H7 (cell line): ENCODE measurements around the gene CHRDL1. TPM values are rescaled to one million over a fixed set of nuclear protein-coding genes. Genes with fewer than 3 reads are reported as not detected.
A peak's percentile ranks its signal among the peaks of the same experiment; 100 is the strongest.
"Not testable (repeated sequence)": the region's sequence is repeated elsewhere in the genome, so short reads cannot be mapped to it uniquely, and the experiment has no call there.

Experiments
- DNase-seq: peaks from one replicate; pipeline ENCODE4 v3.0.0; 2012
- H3K27me3 ChIP-seq: 2 replicates; pipeline ENCODE4 v1.6.0; 2011; ENCODE audit warnings: mild to moderate bottlenecking, low read length; ENCODE audit not compliant: control insufficient read depth, insufficient read depth
- H3K36me3 ChIP-seq: replicated peaks from 2 replicates; pipeline ENCODE4 v1.5.1; 2011; ENCODE audit warnings: low read length; ENCODE audit not compliant: control insufficient read depth, insufficient read depth
- H3K4me3 ChIP-seq: 2 replicates; pipeline ENCODE4 v1.5.1; 2011; ENCODE audit warnings: low read depth, mild to moderate bottlenecking, control low read depth, low read length, moderate library complexity; ENCODE audit not compliant: insufficient read depth
- total RNA-seq: library from RNA; depleted of rRNA; stranded (reverse); fragments of >200 nt; shearing (Covaris generic); gene quantifications from 2 replicates; pipeline ENCODE4 v1.2.3, GENCODE V29; 2014; rRNA removed

The CHRDL1 gene, protein sequence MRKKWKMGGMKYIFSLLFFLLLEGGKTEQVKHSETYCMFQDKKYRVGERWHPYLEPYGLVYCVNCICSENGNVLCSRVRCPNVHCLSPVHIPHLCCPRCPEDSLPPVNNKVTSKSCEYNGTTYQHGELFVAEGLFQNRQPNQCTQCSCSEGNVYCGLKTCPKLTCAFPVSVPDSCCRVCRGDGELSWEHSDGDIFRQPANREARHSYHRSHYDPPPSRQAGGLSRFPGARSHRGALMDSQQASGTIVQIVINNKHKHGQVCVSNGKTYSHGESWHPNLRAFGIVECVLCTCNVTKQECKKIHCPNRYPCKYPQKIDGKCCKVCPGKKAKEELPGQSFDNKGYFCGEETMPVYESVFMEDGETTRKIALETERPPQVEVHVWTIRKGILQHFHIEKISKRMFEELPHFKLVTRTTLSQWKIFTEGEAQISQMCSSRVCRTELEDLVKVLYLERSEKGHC
- total RNA-seq, result 7.1 and 7.3 TPM in 2 replicates

DNA sequence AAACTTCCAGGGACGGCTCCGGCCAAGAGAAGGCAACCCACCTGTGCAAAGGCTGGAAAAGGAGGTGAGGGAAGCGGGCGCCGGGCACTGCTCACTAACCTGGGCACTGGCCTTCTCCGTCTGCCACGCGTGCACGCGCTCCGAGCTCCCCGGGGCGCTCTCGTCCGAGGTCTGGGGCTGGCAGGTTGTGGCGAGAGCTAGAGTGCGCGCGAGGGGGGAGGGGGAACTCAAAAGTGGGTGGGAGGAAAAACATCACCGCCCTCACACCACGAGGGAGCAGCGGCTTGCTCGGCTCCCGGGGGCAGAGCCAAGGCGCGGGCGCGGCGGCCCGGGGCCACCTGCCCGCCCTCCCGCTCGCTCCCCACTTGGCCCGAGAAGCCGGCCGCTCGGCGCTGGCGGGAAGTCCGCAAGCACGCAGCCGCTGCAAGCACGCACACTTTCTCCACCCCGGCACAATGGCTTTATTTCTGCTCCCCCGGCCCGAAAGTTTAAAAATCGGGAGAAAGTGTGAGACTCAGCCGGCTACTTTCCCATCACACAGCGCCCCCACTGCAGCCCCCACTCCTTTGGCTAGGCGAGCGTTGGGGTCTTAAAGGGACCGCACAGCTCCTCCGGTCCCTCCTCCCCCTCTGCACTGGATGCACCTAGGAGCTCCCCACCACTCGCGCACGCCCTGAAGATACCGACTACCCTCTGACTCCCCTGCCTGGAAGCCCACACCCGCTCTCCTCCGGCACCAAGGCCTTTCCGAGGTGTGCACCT lies at the start of gene CHRDL1:
Gene CHRDL1, minus strand, starts transcription at position 173 of the 762 bp plus-strand sequence. CDS start 3,636 bp downstream, outside the sequence.
- peak; percentile 87 for DNase-seq
- H3K27me3 ChIP-seq, result peaks cover 5% of the 10 kb centered on the region; the same call in 1 of the 2 replicates
- H3K4me3 ChIP-seq, result peak within 1 kb of the TSS; percentile 62
- H3K36me3 ChIP-seq, result no peaks in the 10 kb centered on the region

DNA sequence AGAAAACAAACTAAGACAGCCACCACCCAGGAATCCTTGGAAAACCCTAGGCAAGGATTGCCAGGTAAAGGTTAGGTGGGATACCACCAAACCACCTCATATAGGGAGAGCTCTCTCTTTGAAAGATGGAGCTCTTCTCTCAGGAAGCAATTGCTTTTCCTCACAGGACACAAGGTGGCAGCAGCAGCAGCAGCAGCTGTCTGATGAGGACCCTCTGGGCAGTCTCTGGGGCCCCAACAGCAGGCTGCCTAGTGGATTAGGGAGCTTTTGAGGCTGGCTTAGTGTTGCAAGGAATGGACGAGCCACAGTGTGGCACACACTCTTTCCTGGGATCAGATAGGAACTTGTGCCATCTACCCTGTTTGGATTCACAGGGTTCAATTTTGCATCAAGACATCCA lies 41.4 kb upstream of the CHRDL1 start:
- H3K4me3 ChIP-seq, result no peak overlapping the region

DNA sequence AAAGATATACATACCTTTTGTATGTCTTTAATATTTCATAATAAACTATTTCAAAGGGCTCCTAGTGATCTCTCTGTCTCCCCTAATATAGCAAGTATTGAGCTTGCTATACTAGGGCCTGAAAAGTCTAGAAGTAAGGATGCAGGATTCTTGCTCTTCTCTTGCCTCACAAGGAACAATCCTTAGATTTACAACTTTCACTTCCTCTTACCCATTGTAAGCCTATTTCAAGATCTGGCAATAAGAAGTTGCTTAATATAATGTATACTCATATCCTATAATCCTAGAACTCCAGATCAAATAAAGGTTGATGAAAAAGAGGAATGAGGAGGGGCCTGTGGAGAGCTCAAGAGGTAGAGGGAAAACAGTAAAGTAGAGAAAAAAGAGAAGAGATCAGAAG lies 40.8 kb upstream of the CHRDL1 start:
- no peak for DNase-seq
- Histone ChIP-seq H3K4me3 (no peak overlapping the region), H3K27me3 (no peaks in the 10 kb centered on the region), H3K36me3 (no peaks in the 10 kb centered on the region)

More for the DNA sequence above, 41.4 kb upstream of the CHRDL1 start:
- DNase-seq, result peak; percentile 41
- H3K27me3 ChIP-seq, result no peaks in the 10 kb centered on the region
- no peaks in the 10 kb centered on the region for H3K36me3 ChIP-seq

DNA sequence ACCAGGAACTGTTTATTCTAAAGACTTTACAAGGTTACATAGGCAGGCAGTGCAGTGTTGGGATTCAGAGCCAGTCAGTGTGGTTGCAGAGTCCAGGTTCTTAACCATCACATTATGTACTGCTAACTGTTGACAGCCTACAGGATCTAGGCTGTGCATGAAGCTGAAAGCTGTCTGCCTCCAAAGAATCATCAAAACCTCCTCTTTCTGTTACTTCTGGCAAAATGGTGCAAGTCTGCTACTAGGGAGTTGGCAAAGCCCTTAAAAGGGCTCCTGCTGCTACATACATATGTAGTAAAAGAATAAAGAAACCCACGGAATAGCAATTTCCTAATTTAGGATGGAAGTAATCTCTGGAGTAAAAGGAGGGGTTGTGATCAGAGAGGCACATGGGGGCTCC lies 40.4 kb upstream of the CHRDL1 start:
- DNase-seq, result no peak
- Histone ChIP-seq H3K36me3 (no peaks in the 10 kb centered on the region), H3K4me3 (no peak overlapping the region), H3K27me3 (no peaks in the 10 kb centered on the region)

DNA sequence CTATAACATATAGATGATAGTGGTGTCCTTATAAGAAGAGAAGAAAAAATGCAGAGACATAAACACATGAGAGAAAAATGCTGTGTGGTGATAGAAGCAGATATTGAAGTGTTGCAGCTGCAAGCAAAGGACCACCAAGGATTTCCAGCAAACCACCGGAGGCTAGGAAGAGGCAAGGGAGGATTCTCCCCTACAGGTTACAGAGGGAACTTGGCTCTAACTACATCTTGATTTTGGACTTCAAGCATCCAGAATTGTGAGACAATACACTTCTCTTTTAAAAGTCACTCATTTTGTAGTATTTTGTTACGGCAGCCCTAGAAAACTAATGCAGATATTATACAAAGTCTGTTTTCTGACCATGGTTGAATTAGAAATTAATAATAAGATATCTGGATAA lies 30.4 kb upstream of the CHRDL1 start:
- H3K36me3 ChIP-seq, result no peaks in the 10 kb centered on the region
- no peak overlapping the region for H3K4me3 ChIP-seq
- H3K27me3 ChIP-seq, result no peaks in the 10 kb centered on the region
- DNase-seq, result no peak

DNA sequence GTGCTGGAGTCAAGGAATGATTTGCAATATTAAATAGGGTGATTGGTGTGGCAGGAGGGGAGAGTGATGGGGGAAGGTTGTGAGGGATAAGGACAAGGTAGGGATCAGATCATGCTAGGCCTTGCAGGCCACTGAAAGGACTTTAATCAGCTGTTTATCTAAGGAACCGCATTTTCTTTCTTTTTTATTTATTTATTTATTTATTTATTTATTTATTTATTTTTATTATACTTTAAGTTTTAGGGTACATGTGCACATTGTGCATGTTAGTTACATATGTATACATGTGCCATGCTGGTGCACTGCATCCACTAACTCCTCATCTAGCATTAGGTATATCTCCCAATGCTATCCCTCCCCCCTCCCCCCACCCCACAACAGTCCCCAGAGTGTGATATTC lies 20.9 kb upstream of the CHRDL1 start:
- not testable (repeated sequence) for DNase-seq, H3K27me3 ChIP-seq, H3K36me3 ChIP-seq, H3K4me3 ChIP-seq

DNA sequence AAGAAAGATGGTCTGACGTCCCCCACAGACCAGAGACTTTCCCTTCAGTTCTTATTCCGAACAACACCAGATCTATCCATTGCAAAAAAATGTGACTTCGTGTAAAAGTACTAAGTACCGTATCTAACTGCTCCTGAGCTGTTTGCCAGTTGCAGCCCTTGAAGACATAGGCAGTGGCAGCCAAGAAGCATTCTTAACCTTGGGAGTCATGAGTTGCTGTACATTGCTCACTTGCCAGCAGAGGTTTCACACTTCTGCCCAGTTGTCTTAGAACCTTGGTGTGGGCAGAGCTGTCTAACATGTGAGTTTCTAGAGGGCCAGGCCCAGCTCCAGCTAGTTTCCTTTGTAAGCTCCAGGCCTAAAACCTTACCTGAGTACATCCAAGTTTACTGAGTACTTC lies 10.5 kb upstream of the CHRDL1 start:
- DNase-seq, result no peak
- no peaks in the 10 kb centered on the region for H3K27me3 ChIP-seq
- no peaks in the 10 kb centered on the region for H3K36me3 ChIP-seq
- H3K4me3 ChIP-seq, result no peak overlapping the region

DNA sequence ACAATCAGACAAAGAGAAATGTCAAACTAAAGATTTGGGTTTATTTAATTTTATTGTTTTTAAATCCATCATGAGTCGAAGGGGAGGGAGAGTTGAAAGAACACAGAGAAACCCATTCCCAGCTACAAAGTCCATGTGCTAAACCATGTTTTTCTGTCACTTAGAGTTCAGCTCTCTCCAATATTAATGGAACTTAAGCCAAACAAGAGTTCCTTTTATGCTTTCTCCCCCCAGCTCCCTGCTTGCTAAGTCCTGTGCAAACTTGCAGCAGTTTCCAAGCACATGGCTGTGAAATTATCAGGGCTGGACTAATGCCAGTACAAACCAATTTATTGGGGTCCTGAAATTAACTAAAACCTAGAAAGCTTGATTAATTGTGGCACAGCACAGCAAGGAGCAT lies 9.7 kb upstream of the CHRDL1 start:
- DNase-seq, result no peak
- Histone ChIP-seq H3K36me3 (no peaks in the 10 kb centered on the region), H3K4me3 (no peak overlapping the region), H3K27me3 (no peaks in the 10 kb centered on the region)

DNA sequence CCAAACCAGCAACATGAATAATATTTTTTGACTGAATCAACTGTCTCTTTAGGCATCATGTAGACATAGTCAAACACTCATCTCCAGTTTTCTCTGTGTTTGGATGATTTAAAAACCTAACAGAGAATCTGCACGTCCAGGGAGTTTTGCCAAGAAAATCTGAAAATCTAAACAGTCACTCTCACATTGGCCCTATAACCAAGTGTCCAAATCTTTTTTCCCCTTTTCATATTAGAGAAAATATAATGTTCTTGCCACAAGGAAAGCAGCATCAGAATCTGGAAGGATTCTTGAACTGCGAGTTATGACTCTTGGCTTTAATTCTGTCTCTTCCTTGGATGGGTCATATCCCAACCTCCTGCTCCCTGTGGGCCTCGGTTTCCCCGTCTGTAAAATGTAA lies 8.8 kb upstream of the CHRDL1 start:
- Histone ChIP-seq H3K36me3 (no peaks in the 10 kb centered on the region), H3K27me3 (no peaks in the 10 kb centered on the region), H3K4me3 (no peak overlapping the region)
- no peak for DNase-seq

DNA sequence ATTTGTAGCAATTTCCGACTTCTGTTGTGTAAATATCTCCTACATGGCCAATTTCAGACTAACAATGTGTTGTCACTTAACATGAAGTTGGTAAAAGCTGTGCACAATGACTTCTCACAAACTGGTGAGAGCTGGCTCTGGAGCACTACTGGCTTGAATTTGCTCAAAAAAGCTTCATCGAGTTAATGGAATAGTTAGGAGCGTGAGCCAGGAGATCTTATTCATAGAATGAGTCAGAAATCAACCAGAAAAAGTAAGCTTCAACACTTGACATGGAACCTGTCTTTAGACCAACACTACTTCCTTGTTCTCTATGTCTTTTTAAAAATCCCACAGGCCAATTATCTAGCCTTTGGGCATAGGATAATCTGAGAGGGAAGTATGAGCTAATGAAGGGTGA lies 7.9 kb upstream of the CHRDL1 start:
- H3K4me3 ChIP-seq, result no peak overlapping the region
- H3K36me3 ChIP-seq, result no peaks in the 10 kb centered on the region
- no peaks in the 10 kb centered on the region for H3K27me3 ChIP-seq
- no peak for DNase-seq

DNA sequence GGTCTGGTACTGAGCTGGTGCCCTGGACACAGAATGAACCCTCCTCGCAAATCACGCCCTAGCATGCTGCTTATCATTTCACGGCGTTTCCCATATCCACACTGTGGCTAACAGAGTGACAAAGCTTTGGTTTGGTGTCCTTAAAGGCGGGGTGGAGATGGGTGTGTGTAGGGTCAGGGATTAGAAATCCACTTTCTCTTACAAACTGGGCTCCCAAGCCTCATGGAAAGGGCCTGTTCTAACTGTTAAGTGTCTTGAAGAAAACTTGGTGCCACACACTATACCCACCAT lies 735 bp upstream of the CHRDL1 start:
- H3K27me3 ChIP-seq, result peaks cover 5% of the 10 kb centered on the region; the same call in 1 of the 2 replicates

DNA sequence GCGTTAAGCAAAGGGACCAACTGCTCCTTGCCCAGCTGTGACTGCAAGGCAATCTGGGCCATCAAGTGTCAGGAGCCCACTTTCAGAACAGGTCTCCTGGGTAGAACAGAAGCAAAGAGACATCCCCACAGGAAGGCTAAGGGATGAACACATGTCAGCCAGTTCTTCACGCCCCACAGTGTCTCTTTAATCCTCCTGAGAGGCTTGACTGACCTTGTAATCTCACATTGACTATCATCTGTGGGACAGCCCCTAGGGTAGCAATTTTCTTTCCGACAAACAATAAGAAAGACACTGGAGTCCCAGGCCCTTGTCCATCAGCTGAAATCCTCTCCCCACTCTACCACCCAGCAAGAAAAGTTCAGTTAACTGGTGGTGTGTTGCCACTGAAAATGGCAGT lies 1.0 kb downstream of the CHRDL1 start:
- Histone ChIP-seq H3K27me3 (peaks cover 5% of the 10 kb centered on the region; the same call in 1 of the 2 replicates), H3K36me3 (no peaks in the 10 kb centered on the region), H3K4me3 (no peak overlapping the region)
- DNase-seq, result no peak

More for the DNA sequence above, 735 bp upstream of the CHRDL1 start:
- peak overlapping the region; percentile 62 for H3K4me3 ChIP-seq
- DNase-seq, result no peak
- H3K36me3 ChIP-seq, result no peaks in the 10 kb centered on the region

DNA sequence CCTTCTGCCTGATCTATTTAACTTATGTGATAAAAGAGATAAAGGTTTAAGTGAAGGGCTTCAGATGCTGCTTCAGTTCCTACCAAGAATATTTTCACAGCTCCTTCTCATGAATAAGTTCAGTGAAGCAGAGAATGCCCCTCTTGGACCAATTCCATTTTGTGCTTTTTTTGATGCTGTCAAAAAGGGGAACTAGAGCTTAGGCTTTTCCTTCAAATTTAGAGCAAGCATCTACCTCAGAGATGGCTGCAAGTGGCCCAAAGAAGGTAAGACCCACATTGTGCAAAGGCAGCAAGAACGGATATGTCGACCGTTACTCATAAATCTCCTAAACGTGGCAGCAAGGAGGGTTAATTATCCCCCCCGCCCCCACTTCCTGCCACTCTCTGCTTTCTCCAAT lies 4.5 kb downstream of the CHRDL1 start:
- Histone ChIP-seq H3K36me3 (no peaks in the 10 kb centered on the region), H3K27me3 (peaks cover 3% of the 10 kb centered on the region; the same call in 1 of the 2 replicates), H3K4me3 (no peak overlapping the region)
- no peak for DNase-seq

DNA sequence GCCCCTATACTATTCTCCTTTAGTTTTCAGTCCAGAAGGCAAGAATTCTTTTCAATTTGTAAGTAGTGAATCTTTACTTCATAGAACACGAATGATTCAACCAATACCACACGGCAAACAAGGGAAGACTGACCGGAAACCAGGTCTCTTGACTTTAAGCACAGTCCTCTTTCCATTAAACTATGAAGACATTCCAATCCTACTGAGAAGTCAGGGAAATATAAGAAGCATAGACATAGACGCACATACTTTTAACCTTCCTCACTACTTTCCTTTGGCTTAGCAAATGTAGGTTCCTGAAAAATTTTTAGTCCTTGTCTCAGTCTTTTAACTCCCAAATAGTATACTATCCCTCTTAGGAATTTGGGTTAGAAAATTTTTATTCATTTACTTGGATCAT lies 9.1 kb downstream of the CHRDL1 start:
- Histone ChIP-seq H3K4me3 (no peak overlapping the region), H3K27me3 (no peaks in the 10 kb centered on the region)
- no peak for DNase-seq

DNA sequence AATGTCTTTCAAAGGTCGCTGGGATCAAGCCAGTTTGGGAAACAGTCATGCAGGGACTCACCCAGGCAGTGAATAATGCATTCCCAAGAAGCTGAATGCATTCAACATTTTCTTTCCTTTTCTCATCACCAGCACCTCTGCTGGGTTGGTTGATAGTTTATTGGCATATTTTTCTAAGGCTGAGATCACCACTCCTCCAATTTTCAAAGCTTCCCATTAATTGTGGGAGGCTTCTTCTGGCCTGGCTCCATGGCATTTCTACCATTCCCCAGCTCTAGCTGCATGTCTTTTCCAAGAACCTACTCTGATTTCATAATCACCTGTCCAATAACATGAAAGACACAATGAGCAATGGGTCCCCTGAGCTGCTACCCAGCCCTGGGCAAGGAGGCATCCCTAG lies 35.8 kb downstream of the CHRDL1 start:
- H3K36me3 ChIP-seq, result no peaks in the 10 kb centered on the region
- DNase-seq, result no peak
- H3K4me3 ChIP-seq, result no peak overlapping the region
- no peaks in the 10 kb centered on the region for H3K27me3 ChIP-seq

More for the DNA sequence above, 9.1 kb downstream of the CHRDL1 start:
- no peaks in the 10 kb centered on the region for H3K36me3 ChIP-seq
